Adrenal gland (tissue), 5 donors: ENCODE data around the gene LMF1.

Experiments
- CTCF ChIP-seq, 6 experiments: fragments of 450-650 bp in 4 of 6; fragments of 200-600 bp in 2 of 6; sonication (generic) in 1 of 6; IDR thresholded peaks; 1 replicate in 5 of 6; 2 replicates in 1 of 6; pipeline versions ENCODE4 v1.5.1 to v1.8.0; 2016 to 2021; ENCODE audit warnings: antibody characterized with exemption in 6 of 6, mild to moderate bottlenecking in 2 of 6, moderate library complexity in 1 of 6
- POLR2A ChIP-seq, 2 donors: fragments of 450-650 bp; IDR thresholded peaks; one replicate each; pipeline ENCODE4 v1.6.1; 2017; ENCODE audit warnings: antibody characterized with exemption in 2 of 2, mild to moderate bottlenecking in 2 of 2, moderate library complexity in 1 of 2
- donor health status: DM: no; HTN: no; CAD: no.

- TF ChIP-seq POLR2A (IDR thresholded peaks at IDR 0.05) (no peak), CTCF (IDR thresholded peaks at IDR 0.05) (no peak)
Observed at GRCh38 chr16:824601-825000, 146.2 kb downstream of the LMF1 start.
